NB4 (cell line): Measurements from ENCODE around the gene STXBP2.

Experiments used
- MYC ChIP-seq: IDR thresholded peaks from 2 replicates; pipeline ENCODE4 v1.6.1; 2011; ENCODE audit warnings: low read depth, low read length
- POLR2A ChIP-seq: IDR thresholded peaks from 2 replicates; pipeline ENCODE4 v1.6.1; 2011; ENCODE audit warnings: mild to moderate bottlenecking; ENCODE audit not compliant: insufficient read length; ENCODE audit errors: extremely low read depth
- TF ChIP-seq, protein P1 (sequence below): IDR thresholded peaks from one replicate; pipeline ENCODE4 v1.5.1; 2012; ENCODE audit warnings: low read depth, low read length
- TF ChIP-seq, protein P2 (sequence below): IDR thresholded peaks from 2 replicates; pipeline ENCODE4 v1.6.1; 2011; ENCODE audit warnings: low read depth, low read length

DNA sequence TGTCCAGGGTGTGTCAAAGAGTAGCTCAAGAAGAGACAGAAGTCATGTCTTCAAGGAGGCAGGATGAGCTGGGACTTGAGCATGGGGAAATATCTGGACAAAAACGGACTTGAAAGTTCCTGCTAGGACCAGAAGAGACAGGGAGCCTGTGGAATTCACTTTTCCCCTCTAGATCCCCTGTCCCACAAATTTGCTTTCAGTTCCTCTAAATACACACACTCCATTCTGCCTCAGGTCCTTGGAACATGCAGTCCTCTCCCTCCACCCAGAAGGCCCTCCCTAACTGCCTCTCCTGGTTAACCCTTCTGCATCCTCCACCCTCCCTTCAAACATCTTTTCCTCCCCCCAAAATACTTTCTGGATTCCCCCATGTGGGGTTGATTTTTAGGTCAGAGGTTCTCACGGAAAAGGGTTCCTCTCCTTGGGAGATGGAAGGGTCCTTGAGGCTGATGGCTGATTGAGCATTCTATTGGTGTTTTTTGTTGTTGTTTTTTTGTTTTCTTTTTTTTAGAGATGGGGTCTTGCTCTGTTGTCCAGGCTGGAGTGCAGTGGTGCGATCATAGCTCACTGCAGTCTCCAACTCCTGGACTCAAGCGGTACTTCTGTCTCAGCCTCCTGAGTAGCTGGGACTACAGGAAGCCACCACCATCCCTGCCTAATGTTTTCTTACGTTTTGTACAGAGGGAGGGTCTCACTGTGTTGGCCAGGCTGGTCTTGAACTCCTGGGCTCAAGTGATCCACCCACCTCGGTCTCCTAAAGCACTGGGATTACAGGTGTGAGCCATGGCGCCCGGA lies 25.0 kb downstream of the STXBP2 start:
- TF ChIP-seq, protein P1, sequence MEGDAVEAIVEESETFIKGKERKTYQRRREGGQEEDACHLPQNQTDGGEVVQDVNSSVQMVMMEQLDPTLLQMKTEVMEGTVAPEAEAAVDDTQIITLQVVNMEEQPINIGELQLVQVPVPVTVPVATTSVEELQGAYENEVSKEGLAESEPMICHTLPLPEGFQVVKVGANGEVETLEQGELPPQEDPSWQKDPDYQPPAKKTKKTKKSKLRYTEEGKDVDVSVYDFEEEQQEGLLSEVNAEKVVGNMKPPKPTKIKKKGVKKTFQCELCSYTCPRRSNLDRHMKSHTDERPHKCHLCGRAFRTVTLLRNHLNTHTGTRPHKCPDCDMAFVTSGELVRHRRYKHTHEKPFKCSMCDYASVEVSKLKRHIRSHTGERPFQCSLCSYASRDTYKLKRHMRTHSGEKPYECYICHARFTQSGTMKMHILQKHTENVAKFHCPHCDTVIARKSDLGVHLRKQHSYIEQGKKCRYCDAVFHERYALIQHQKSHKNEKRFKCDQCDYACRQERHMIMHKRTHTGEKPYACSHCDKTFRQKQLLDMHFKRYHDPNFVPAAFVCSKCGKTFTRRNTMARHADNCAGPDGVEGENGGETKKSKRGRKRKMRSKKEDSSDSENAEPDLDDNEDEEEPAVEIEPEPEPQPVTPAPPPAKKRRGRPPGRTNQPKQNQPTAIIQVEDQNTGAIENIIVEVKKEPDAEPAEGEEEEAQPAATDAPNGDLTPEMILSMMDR: no peak
- TF ChIP-seq POLR2A (no peak), MYC (no peak)
- TF ChIP-seq, protein P2, sequence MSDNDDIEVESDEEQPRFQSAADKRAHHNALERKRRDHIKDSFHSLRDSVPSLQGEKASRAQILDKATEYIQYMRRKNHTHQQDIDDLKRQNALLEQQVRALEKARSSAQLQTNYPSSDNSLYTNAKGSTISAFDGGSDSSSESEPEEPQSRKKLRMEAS: no peak
